K562 (cell line): ENCODE results near the gene FGFBP3. TPM values are rescaled to one million over a fixed set of nuclear protein-coding genes. Genes with fewer than 3 reads are reported as not detected.

Source experiments
- E2F6 ChIP-seq, 2 experiments: IDR thresholded peaks; 2 replicates each; pipeline ENCODE4 v1.6.1; 2011; ENCODE audit warnings: borderline replicate concordance in 1 of 2, control low read depth in 1 of 2, low read depth in 1 of 2, low read length in 1 of 2, mild to moderate bottlenecking in 1 of 2, mixed read lengths in 1 of 2, moderate library complexity in 1 of 2; ENCODE audit not compliant: insufficient read depth in 1 of 2, insufficient read length in 1 of 2, poor library complexity in 1 of 2, severe bottlenecking in 1 of 2; ENCODE audit errors: extremely low read depth in 1 of 2
- GTF2E2 ChIP-seq: fragments of 200-800 bp; sonication (Bioruptor generic); IDR thresholded peaks from 2 replicates; pipeline ENCODE4 v1.6.1; 2016; ENCODE audit warnings: missing genetic modification characterization, missing compliant biosample characterization
- HDAC1 ChIP-seq, 2 experiments: fragments of 450-650 bp; IDR thresholded peaks; 2 replicates each; pipeline ENCODE4 v1.6.1; 2016 to 2017; ENCODE audit warnings: inconsistent platforms in 1 of 2, mild to moderate bottlenecking in 1 of 2, moderate library complexity in 1 of 2
- MGA ChIP-seq: fragments of 450-650 bp; IDR thresholded peaks from 2 replicates; pipeline ENCODE4 v1.6.1; 2016; ENCODE audit warnings: mild to moderate bottlenecking, moderate library complexity
- TFAP4 ChIP-seq: sonication (generic); formaldehyde crosslinking; IDR thresholded peaks from 2 replicates; pipeline ENCODE4 v1.8.0; 2022; ENCODE audit warnings: missing genetic modification reagents, mild to moderate bottlenecking, moderate library complexity, borderline replicate concordance
- ZBTB5 ChIP-seq: fragments of 450-650 bp; IDR thresholded peaks from 2 replicates; pipeline ENCODE4 v1.6.1; 2017; ENCODE audit warnings: antibody characterized with exemption
- ZNF347 ChIP-seq: fragments of 450-650 bp; formaldehyde crosslinking; IDR thresholded peaks from 2 replicates; pipeline ENCODE4 v1.4.0; 2020; ENCODE audit warnings: low read depth, mild to moderate bottlenecking, moderate library complexity
- polyA plus RNA-seq, 8 experiments: library from polyadenylated mRNA; depleted of rRNA in 4 of 8; stranded (reverse) in 5 of 8; unstranded in 3 of 8; fragments of >200 nt; fragmentation: Nextera tagmentation in 2 of 8; fragmentation: Illumina TruSeq in 1 of 8; extraction: Ambion mirVana in 2 of 8; extraction: Trizol in 1 of 8; gene quantifications; 2 replicates each; pipeline versions ENCODE4 v1.2.1 to v1.2.3, GENCODE V29; 2011 to 2014; ENCODE audit warnings: inconsistent platforms in 1 of 8, missing spikeins in 1 of 8
- total RNA-seq, 7 experiments: library from RNA; depleted of rRNA in 6 of 7; stranded (reverse); fragments of >200 nt in 6 of 7; fragmentation: Illumina TruSeq in 2 of 7; extraction: Trizol in 2 of 7; gene quantifications; 2 replicates each; pipeline versions ENCODE4 v1.2.1 to v1.2.3, GENCODE V29; 2011 to 2021; ENCODE audit warnings: low replicate concordance in 1 of 7

FGFBP3 gene
- total and polyA plus RNA-seq, 9 of the 15 experiments (the other 6 are each of a cell fraction or from before 2014, with no cell fraction given) = 0.58 to 3.0 (median 1.5) TPM

- peak; percentile 57; the same call in 1 of the 2 replicates for TF ChIP-seq MGA
- peak; percentile 9; the same call in 1 of the 2 replicates for TF ChIP-seq TFAP4
- TF ChIP-seq ZBTB5 = no peak
- 0 out of 2 replicates have a peak, but pooled peaks have one; percentile 23 for TF ChIP-seq GTF2E2
- peak in 1 of 2 experiments; percentile 7 for TF ChIP-seq E2F6 (IDR thresholded peaks at IDR 0.05; ENCODE audit: borderline replicate concordance in 1 of 2, extremely low read depth in 1 of 2, insufficient read depth in 1 of 2, insufficient read length in 1 of 2, low read depth in 1 of 2, low read length in 1 of 2, poor library complexity in 1 of 2, severe bottlenecking in 1 of 2)
- TF ChIP-seq ZNF347 (CRISPR knock-in tag) = no peak
- peak in 1 of 2 experiments; percentile 11; a peak in 1 of 4 replicates for TF ChIP-seq HDAC1 (IDR thresholded peaks at IDR 0.05)
- TF ChIP-seq, all 486 proteins: peak for 15
Measured at GRCh38 chr10:91909117-91909677, at the start of gene FGFBP3 (continued).
